Regular cardiac myocyte (primary cell): ENCODE results near the gene ANXA7. TPM values are rescaled to one million over a fixed set of nuclear protein-coding genes. Genes with fewer than 3 reads are reported as not detected.

Source experiments
- total RNA-seq: library from RNA; depleted of rRNA; stranded (reverse); fragments of >200 nt; gene quantifications from 2 replicates; pipeline ENCODE4 v1.2.3, GENCODE V29; 2014

Gene ANXA7
- total RNA-seq, result 102 and 124 TPM in 2 replicates

DNA sequence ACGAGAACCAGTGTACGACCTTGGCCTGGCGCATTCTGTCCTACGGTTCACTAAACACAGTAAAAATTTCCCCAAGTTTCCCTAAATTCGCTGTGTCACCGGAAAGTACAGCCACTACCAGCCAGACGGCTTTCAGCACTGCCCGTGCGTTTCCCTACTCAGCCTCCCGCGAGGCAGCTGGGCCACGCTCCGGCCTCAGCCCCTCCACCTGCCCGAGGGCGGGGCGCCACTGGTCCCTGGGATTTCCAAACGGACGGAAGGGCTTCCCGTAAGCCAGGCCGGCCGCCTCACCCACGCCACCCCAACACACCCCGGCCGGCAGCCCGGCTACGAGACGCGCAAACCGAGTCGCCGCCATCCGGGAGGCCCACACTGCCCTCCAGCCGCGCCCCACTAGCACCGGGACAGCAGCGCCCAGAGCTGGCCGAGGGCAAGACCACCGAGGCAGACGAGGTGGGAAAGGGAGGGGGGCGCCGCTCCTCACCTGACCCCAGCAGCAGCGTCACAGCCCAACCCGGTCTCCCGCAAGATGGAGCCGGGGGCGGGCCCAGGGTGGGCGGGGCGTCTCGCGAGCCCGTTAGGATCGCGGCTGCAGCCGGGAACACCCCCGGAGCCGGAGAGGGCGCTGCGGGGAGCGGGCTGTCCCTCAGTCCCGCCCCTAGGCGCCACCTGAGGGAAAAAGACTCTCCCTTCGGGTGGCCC, at the start of gene ANXA7:
Gene ANXA7, minus strand, starts transcription at position 531 of the 702 bp plus-strand sequence. CDS start 13,202 bp downstream, outside the sequence.

DNA sequence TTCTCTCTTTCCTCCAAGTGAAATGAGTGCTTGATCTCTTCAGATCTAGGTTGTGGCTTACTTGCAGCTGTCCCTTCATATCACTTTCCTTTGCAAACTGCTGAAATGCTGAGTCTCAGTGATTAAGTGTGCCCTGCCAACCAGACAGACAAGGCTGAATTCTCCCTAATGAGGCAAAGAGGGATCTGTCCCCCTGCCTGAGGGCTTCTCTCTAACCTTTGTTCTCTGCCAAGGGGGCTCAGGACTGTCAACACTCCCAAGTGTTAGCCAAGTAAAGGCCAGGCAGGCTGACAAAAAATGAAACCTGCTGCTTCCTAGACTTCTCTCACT, 19.6 kb upstream of the ANXA7 start, which contains the start of gene MSS51:
Gene MSS51, minus strand, starts transcription at position 24 of the 330 bp plus-strand sequence. CDS start 5,277 bp downstream, outside the sequence.

DNA sequence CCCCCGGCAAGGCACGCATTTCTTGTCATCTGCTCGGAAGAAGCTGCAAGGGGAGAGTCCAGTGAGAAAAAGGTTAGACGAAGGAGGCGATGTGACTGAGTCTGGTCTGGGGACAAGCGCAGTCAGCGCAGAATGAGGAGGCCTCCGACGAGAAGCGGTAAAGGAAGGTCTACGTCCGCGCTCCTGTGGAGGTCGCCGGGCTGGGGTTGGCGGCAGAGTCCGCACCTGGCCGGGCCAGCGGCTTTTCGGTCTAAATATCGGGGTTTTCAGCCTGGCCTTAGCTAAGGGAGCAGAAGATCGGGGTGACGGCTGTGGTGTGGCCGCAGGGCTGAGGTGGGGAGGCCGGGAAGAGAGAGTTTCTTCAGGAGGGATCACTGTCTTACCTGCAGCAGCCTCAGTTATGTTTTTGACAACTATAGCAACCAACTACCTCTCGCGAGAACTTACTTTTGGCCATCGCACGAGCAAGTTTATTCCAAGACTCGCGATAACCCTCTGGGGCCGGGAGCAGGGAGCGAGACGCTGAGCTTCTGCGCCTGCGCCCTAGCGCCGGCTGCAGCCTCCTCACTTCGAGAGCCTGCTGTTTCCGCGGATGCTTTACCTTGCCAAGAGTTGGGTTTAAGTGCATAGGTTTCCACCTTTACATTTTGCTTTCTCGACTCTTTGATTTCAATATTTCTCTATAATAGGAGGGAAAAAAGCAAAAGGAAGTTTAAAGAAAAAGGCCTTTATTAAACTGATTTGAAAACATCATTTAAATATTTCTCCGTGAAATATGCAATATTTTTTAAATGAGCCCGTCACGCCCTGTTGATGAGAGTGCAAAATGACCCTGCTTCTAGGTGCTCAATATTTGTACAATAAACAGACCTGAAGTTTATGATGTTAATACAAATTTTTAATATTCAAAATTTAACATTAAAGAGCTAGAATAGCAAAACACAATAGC, 55.3 kb downstream of the ANXA7 start, which contains the start of gene CFAP70:
Gene CFAP70, minus strand, starts transcription at position 534 of the 949 bp plus-strand sequence. CDS start 4,068 bp downstream, outside the sequence.

Other genes with a start within 250 kb of the ANXA7 start
- 25.7 and 32.8 TPM in 2 replicates for gene ECD, start 246.1 kb downstream of the ANXA7 start, total RNA-seq
- gene FAM149B1, start 245.9 kb downstream of the ANXA7 start, total RNA-seq, result 23.6 and 31.6 TPM in 2 replicates
- gene DNAJC9, start 166.8 kb downstream of the ANXA7 start, total RNA-seq, result 21.7 and 65.8 TPM in 2 replicates
- 56.4 and 70.5 TPM in 2 replicates for gene MRPS16, start 161.4 kb downstream of the ANXA7 start, total RNA-seq
- 0.38 and 2.3 TPM in 2 replicates for gene CFAP70, start 55.2 kb downstream of the ANXA7 start, total RNA-seq
- 1.2 and 2.3 TPM in 2 replicates for gene MSS51, start 19.5 kb upstream of the ANXA7 start, total RNA-seq
- gene PPP3CB, start 82.0 kb upstream of the ANXA7 start, total RNA-seq, result 22.6 and 29.0 TPM in 2 replicates
- 6.1 and 6.8 TPM in 2 replicates for gene USP54, start 177.3 kb upstream of the ANXA7 start, total RNA-seq
- gene MYOZ1, start 227.4 kb upstream of the ANXA7 start, total RNA-seq, result 0.19 and 0.28 TPM in 2 replicates
- under 0.01 TPM in 2 replicates for gene SYNPO2L, start 242.0 kb upstream of the ANXA7 start, total RNA-seq